Mesendoderm (in vitro differentiated cells): Measurements from ENCODE around the gene MRM2.

Source experiments
- DNase-seq: peaks from one replicate; pipeline ENCODE4 v3.0.0; 2013
- H2AK5ac ChIP-seq: 2 replicates; pipeline ENCODE4 v1.6.1; 2013; ENCODE audit warnings: low read length, inconsistent platforms
- H2BK120ac ChIP-seq: 2 replicates; pipeline ENCODE4 v1.6.1; 2013; ENCODE audit warnings: low read depth, mild to moderate bottlenecking, low read length, moderate library complexity, mixed read lengths
- H2BK15ac ChIP-seq: replicated peaks from 2 replicates; pipeline ENCODE4 v1.6.1; 2013; ENCODE audit warnings: low read depth, mild to moderate bottlenecking, moderate library complexity
- H2BK5ac ChIP-seq: 2 replicates; pipeline ENCODE4 v1.6.1; 2013; ENCODE audit warnings: low read length, inconsistent platforms
- H3K18ac ChIP-seq: 2 replicates; pipeline ENCODE4 v1.6.1; 2013; ENCODE audit warnings: mild to moderate bottlenecking, low read length, mixed read lengths
- H3K23ac ChIP-seq: one replicate; pipeline ENCODE4 v1.6.1; 2013; ENCODE audit warnings: low read length
- H3K27ac ChIP-seq: 2 replicates; pipeline ENCODE4 v1.5.1; 2013; ENCODE audit warnings: low read depth, mild to moderate bottlenecking, inconsistent platforms, low read length, moderate library complexity
- H3K27me3 ChIP-seq: 2 replicates; pipeline ENCODE4 v1.6.1; 2013; ENCODE audit warnings: low read length, control low read depth, mild to moderate bottlenecking, inconsistent platforms; ENCODE audit not compliant: insufficient read depth, poor library complexity
- H3K36me3 ChIP-seq: 2 replicates; pipeline ENCODE4 v1.6.1; 2013; ENCODE audit warnings: low read length, inconsistent platforms; ENCODE audit not compliant: control insufficient read depth, insufficient read depth
- H3K4ac ChIP-seq: one replicate; pipeline ENCODE4 v1.6.1; 2013; ENCODE audit warnings: low read depth, mild to moderate bottlenecking, low read length, moderate library complexity
- H3K4me1 ChIP-seq: 2 replicates; pipeline ENCODE4 v1.6.1; 2013; ENCODE audit warnings: low read depth, low read length, inconsistent platforms; ENCODE audit not compliant: control insufficient read depth
- H3K4me2 ChIP-seq: 2 replicates; pipeline ENCODE4 v1.6.1; 2013; ENCODE audit warnings: low read length
- H3K4me3 ChIP-seq: 2 replicates; pipeline ENCODE4 v1.5.1; 2013; ENCODE audit warnings: mild to moderate bottlenecking, low read length
- H3K56ac ChIP-seq: one replicate; pipeline ENCODE4 v1.6.1; 2013; ENCODE audit warnings: low read length
- H3K79me1 ChIP-seq: 2 replicates; pipeline ENCODE4 v1.6.1; 2013; ENCODE audit warnings: low read length, inconsistent platforms
- H3K79me2 ChIP-seq: 2 replicates; pipeline ENCODE4 v1.6.1; 2013; ENCODE audit warnings: mild to moderate bottlenecking, low read length; ENCODE audit not compliant: control insufficient read depth, insufficient read depth
- H3K9ac ChIP-seq: 2 replicates; pipeline ENCODE4 v1.6.1; 2013; ENCODE audit warnings: low read length, inconsistent platforms
- H4K5ac ChIP-seq: one replicate; pipeline ENCODE4 v1.6.1; 2013; ENCODE audit warnings: low read length
- H4K8ac ChIP-seq: one replicate; pipeline ENCODE4 v1.6.1; 2013; ENCODE audit warnings: low read depth, mild to moderate bottlenecking, control low read depth, low read length, moderate library complexity
- WGBS: extraction: QIAGEN DNeasy Blood & Tissue Kit; methylation state at CpG from one replicate; pipeline ENCODE4 v1.1.7; 2013; ENCODE audit warnings: low lambda C conversion rate, missing lambda C conversion rate; ENCODE audit not compliant: insufficient coverage; ENCODE audit errors: extremely low coverage; 5-methylcytosine and 5-hydroxymethylcytosine counted together

The MRM2 gene

DNA sequence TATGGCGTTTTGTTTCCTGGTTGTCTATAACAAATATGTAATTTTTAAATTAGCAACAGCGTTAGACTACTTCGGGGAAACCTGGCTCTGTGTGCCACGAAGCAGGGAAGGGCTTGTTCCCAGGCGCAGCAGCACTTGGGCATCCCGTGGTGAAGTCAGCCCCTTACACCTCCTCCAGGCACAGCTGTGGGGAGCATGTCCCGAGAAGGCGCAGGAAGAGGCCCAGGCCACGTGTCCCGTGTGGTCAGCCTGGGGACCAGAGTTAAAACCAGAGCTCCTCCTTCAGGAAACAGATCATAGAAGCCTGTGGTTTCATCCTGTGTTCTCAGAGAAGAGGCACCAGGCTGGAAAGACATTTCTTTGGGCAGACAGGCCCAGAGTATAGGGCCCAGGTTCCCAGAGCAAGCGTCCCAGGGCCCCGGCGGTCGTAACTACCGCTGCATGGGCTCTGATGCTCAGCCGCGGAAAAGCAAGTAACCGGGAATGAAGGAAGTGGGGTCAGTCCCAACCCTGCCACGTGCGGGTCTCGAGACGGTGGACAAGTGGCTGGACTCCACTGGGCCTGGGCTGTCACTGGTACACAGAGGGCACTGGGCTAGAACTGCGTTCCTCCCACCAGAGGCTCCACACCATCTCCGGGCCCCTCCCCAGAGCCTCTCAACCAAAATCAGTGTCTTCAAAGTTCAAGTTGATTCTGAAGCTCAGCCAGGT, 7.1 kb upstream of the MRM2 start:
- Histone ChIP-seq H3K56ac (peak overlapping the region; percentile 15), H3K4me3 (no peak overlapping the region), H2BK15ac (no peak overlapping the region), H4K8ac (no peak overlapping the region), H3K4me2 (no peak overlapping the region), H3K18ac (no peak overlapping the region), H3K27me3 (no peaks in the 10 kb centered on the region), H4K5ac (no peak overlapping the region), H2AK5ac (no peak overlapping the region), H3K4ac (no peak overlapping the region), H2BK120ac (no peak overlapping the region), H3K4me1 (no peaks in the 10 kb centered on the region), H3K23ac (no peak overlapping the region), H3K27ac (no peak overlapping the region), H2BK5ac (no peak overlapping the region), H3K9ac (no peak overlapping the region), H3K79me1 (no peaks in the 10 kb centered on the region), H3K79me2 (no peaks in the 10 kb centered on the region), H3K36me3 (no peaks in the 10 kb centered on the region)
- DNase-seq: peak; percentile 21
- no CpG with 5 or more reads among the region's 24 CpGs for WGBS

DNA sequence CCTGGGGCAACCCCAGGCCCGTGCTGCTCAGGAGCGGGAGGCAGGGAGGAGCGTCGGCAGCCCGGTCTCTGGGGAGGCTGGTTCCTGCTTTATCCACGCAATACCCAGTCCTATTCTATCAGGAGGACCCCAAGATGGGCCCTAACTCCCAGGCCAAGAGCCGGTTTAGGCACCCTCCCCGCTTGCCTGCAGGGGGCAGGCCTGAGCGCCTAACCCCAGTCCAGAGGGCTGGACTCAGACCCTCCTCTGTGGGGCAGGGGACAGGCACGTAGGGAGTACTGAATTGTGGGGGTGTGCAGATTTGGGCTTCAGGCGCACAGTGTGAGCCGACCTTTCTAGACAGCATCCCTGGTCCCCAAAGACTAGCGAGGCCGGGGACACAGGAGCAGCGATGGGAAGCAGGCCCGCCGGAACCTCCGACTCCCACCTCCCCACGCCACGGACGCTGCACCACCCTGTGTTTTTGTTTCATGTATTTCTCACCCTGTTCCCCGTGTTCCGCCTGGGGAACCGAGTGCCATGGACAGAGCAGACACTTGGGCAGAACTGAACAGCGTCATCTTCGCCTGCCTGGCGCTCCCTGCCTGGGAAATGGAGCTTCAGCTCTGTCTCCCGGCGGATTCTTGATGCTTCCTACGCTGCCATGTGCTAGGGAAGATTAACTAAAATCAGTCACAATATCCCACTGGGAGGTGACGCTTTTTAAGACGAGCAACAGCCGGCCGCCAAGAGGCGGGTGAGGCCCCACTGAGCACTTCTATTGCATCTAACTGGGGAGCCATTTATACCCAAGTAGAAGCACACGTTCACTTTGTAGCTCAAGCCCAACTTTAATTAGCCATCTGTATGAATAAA, 5.4 kb upstream of the MRM2 start:
- Histone ChIP-seq H2BK5ac (no peak overlapping the region), H4K5ac (no peak overlapping the region), H3K9ac (peak overlapping the region; percentile 7), H3K4ac (no peak overlapping the region), H3K23ac (peak overlapping the region; percentile 19), H3K18ac (no peak overlapping the region), H4K8ac (no peak overlapping the region), H3K79me2 (no peaks in the 10 kb centered on the region), H3K4me1 (no peaks in the 10 kb centered on the region), H3K4me2 (no peak overlapping the region), H3K27ac (no peak overlapping the region), H3K79me1 (no peaks in the 10 kb centered on the region), H2AK5ac (no peak overlapping the region), H3K27me3 (no peaks in the 10 kb centered on the region), H2BK15ac (no peak overlapping the region), H3K4me3 (no peak overlapping the region), H3K56ac (peak overlapping the region; percentile 35), H3K36me3 (no peaks in the 10 kb centered on the region), H2BK120ac (no peak overlapping the region)
- no CpG with 5 or more reads among the region's 36 CpGs for WGBS
- DNase-seq: peak; percentile 60

DNA sequence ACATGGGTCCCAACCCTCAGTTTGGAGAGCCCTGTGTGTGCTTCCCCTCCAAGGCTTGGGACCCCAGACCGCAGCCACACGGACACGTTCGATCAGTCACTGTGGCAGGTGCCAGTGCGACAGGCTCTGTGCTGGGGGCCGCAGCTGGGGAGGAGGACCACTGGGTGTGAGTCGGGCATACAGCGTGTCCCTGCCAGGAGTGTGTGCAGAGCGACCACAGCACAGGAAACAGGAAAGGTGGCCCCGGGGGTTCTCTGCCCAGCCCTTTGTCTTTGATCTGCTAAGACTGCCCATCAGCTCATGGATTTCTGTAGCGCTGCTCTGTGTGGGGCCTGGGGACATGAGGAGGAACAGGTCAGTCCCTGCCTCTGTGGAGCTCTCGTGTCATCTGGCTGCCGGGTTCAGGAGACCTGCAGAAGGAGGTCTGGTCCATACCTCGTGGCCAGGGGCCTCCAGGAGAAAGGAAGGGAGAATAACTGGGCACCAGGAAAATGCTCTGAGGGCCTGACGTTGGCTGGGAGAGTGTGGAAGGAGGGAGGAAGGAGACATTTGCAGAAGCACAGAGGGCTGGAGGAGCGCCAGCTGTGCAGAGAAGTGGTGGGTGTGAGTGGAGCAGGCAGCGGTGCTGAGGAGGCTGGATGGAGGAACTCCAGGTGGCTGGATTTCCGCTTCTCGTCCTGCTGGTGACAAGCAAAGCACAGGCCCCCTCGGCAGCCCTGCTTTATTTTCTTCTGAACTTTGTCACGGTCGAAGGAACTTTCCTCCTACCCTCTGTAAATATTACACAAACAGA, 4.1 kb upstream of the MRM2 start:
- no peak overlapping the region for H3K4me2 ChIP-seq
- WGBS: no CpG with 5 or more reads among the region's 22 CpGs
- H3K27ac ChIP-seq: no peak overlapping the region
- no peak overlapping the region for H4K5ac ChIP-seq
- no peak overlapping the region for H2BK120ac ChIP-seq
- H3K36me3 ChIP-seq: no peaks in the 10 kb centered on the region
- no peak overlapping the region for H4K8ac ChIP-seq
- H2BK5ac ChIP-seq: no peak overlapping the region
- H3K56ac ChIP-seq: no peak overlapping the region
- peaks cover 8% of the 10 kb centered on the region for H3K79me2 ChIP-seq
- H3K23ac ChIP-seq: no peak overlapping the region
- no peak overlapping the region for H2BK15ac ChIP-seq
- H3K79me1 ChIP-seq: peaks cover 1% of the 10 kb centered on the region
- no peaks in the 10 kb centered on the region for H3K4me1 ChIP-seq
- H3K4me3 ChIP-seq: no peak overlapping the region
- H3K9ac ChIP-seq: no peak overlapping the region
- no peaks in the 10 kb centered on the region for H3K27me3 ChIP-seq
- no peak overlapping the region for H3K4ac ChIP-seq
- H3K18ac ChIP-seq: no peak overlapping the region
- H2AK5ac ChIP-seq: no peak overlapping the region
- DNase-seq: no peak

DNA sequence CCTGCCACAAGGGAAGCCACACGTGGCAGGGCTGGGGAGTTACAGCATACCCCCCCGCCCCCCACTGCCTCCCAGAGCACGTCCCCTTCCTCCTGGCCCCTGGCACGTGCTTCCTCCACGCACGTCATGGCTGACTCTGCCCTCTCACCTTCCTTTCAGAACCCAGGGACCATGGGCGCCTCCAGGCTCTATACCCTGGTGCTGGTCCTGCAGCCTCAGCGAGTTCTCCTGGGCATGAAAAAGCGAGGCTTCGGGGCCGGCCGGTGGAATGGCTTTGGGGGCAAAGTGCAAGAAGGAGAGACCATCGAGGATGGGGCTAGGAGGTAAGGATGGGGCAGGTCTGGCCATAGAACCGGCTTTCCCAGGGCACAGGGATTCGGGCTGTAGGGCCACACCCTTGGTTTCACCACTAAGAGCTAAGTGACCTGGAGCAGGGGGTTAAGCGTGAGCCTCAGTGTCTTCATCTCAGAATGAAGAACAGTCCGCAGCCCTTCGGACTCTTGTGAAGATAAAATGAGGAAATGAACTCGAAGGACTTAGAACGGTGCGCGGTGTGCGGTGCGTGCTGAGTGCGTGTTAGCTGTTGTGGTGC, 2.5 kb upstream of the MRM2 start:
- Histone ChIP-seq H3K79me2 (peaks cover 14% of the 10 kb centered on the region), H4K8ac (no peak overlapping the region), H2AK5ac (no peak overlapping the region), H3K4me3 (no peak overlapping the region), H3K4me2 (no peak overlapping the region), H3K9ac (no peak overlapping the region), H2BK5ac (no peak overlapping the region), H3K18ac (no peak overlapping the region), H3K79me1 (peaks cover 5% of the 10 kb centered on the region), H2BK15ac (no peak overlapping the region), H3K36me3 (no peaks in the 10 kb centered on the region), H4K5ac (no peak overlapping the region), H3K4ac (no peak overlapping the region), H3K27ac (no peak overlapping the region), H3K23ac (no peak overlapping the region), H3K27me3 (no peaks in the 10 kb centered on the region), H2BK120ac (no peak overlapping the region), H3K56ac (no peak overlapping the region), H3K4me1 (no peaks in the 10 kb centered on the region)
- no CpG with 5 or more reads among the region's 25 CpGs for WGBS
- no peak for DNase-seq

DNA sequence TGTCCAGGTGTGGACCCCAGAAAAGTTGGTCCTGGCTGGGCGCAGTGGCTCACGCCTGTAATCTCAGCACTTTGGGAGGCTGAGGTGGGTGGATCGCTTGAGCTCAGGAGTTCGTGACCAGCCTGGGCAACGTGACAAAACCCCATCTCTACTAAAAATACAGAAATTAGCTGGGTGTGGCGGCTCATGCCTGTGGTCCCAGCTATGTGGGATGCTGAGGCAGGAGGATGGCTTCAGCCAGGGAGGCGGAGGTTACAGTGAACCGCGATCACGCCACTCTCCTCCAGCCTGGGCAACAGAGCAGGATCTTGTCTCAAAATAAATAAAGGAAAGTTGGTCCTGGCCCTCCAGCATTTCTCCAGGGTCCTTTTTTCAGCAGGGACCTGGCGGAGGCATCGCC, 1.5 kb upstream of the MRM2 start:
- WGBS: no CpG with 5 or more reads among the region's 12 CpGs
- Histone ChIP-seq H3K27me3 (no peaks in the 10 kb centered on the region), H3K79me2 (peaks cover 14% of the 10 kb centered on the region), H2AK5ac (no peak overlapping the region), H3K4me1 (no peaks in the 10 kb centered on the region), H3K23ac (no peak overlapping the region), H3K18ac (no peak overlapping the region), H2BK5ac (no peak overlapping the region), H3K27ac (no peak overlapping the region), H3K9ac (peak overlapping the region; percentile 25), H3K4ac (no peak overlapping the region), H2BK120ac (no peak overlapping the region), H3K36me3 (peaks cover 3% of the 10 kb centered on the region), H3K4me2 (no peak overlapping the region), H3K56ac (peak overlapping the region; percentile 45), H3K4me3 (no peak overlapping the region), H2BK15ac (no peak overlapping the region), H4K8ac (no peak overlapping the region), H3K79me1 (peaks cover 5% of the 10 kb centered on the region), H4K5ac (no peak overlapping the region)
- no peak for DNase-seq
